Activated B cell treated with CpG ODN at 0.5 μM for 24 hours (primary cell): ENCODE results near the gene RAB15. TPM values are rescaled to one million over a fixed set of nuclear protein-coding genes. Genes with fewer than 3 reads are reported as not detected.

Experiments used
- ATAC-seq: fragments of 200-7000 bp; cut with Tn5 transposase; one replicate; pipeline ENCODE4 v1.10.0; 2021; ENCODE audit warnings: low read depth, mild to moderate bottlenecking, moderate library complexity
- CTCF ChIA-PET: fragments of 350-600 bp; sonication (Branson Sonifier 250); formaldehyde crosslinking; loops from one replicate; lab custom pipeline; 2021; ENCODE audit warnings: antibody characterized with exemption; lab: Charles Lee
- POLR2A ChIA-PET: fragments of 350-600 bp; sonication (Branson Sonifier 250); formaldehyde crosslinking; loops from one replicate; lab custom pipeline; 2021; ENCODE audit warnings: antibody characterized with exemption; lab: Charles Lee
- DNase-seq: peaks from one replicate; pipeline ENCODE4 v3.0.0; 2022
- H3K27ac Mint-ChIP-seq: one replicate; pipeline ENCODE4 v1.8.0; 2020; ENCODE audit warnings: mixed read lengths
- H3K27me3 Mint-ChIP-seq: one replicate; pipeline ENCODE4 v1.8.0; 2021; ENCODE audit warnings: mixed read lengths
- H3K36me3 Mint-ChIP-seq: one replicate; pipeline ENCODE4 v1.8.0; 2021; ENCODE audit warnings: low read depth, mixed read lengths
- H3K4me1 Mint-ChIP-seq: one replicate; pipeline ENCODE4 v1.8.0; 2021; ENCODE audit warnings: mixed read lengths
- H3K4me3 Mint-ChIP-seq: one replicate; pipeline ENCODE4 v1.8.0; 2020; ENCODE audit warnings: mild to moderate bottlenecking, mixed read lengths
- H3K9me3 Mint-ChIP-seq: one replicate; pipeline ENCODE4 v1.8.0; 2020; ENCODE audit warnings: mixed read lengths
- CTCF ChIP-seq: fragments of 200-600 bp; IDR thresholded peaks from one replicate; pipeline ENCODE4 v1.8.0; 2022; ENCODE audit warnings: antibody characterized with exemption, mild to moderate bottlenecking
- intact Hi-C: fragments of 100-400 bp; cut with micrococcal nuclease; formaldehyde crosslinking; loops from one replicate; pipeline ENCODE4 v1.15.1; 2024
- total RNA-seq: library from RNA; stranded (reverse); gene quantifications from 2 replicates; pipeline ENCODE4 v1.2.3, GENCODE V29; 2022

RAB15 gene
- total RNA-seq, 1 donor from 2014 or later: 0.47 TPM

GRCh38 chr14:64990296-64990695, 18.2 kb upstream of the RAB15 start:
- Mint-ChIP-seq H3K9me3 (no peaks in the 10 kb centered on the region), H3K4me1 (peaks cover 31% of the 10 kb centered on the region), H3K27ac (no peak overlapping the region), H3K36me3 (peaks cover 6% of the 10 kb centered on the region), H3K4me3 (no peak overlapping the region), H3K27me3 (peaks cover 2% of the 10 kb centered on the region)
- DNase-seq (no peak), ATAC-seq (no peak)
- ChIA-PET POLR2A (no interaction called here), CTCF (no interaction called here)
- TF ChIP-seq CTCF: no peak
- intact Hi-C loops: no loop called here

- TF ChIP-seq CTCF: no peak
- ChIA-PET POLR2A (interaction anchor here (0.9 to 2.1 kb wide), 6 partner anchors 73 to 837 kb away, joined by 3 to 12 read pairs (median 5); partner anchors contain the start of genes CHURC1, HSPA2 and MAX), CTCF (interaction anchor here (1.1 to 3.8 kb wide), 6 partner anchors 32 to 972 kb away, joined by 3 to 21 read pairs (median 6); partner anchors contain the start of gene MAX)
- ATAC-seq: no peak
- Mint-ChIP-seq H3K27me3 (peaks cover 14% of the 10 kb centered on the region), H3K9me3 (no peaks in the 10 kb centered on the region), H3K36me3 (peaks cover 5% of the 10 kb centered on the region), H3K4me1 (peaks cover 37% of the 10 kb centered on the region), H3K4me3 (peak overlapping the region; percentile 99), H3K27ac (peak overlapping the region; percentile 99)
- intact Hi-C loops: loop anchor here (1.0 to 10.0 kb wide), 8 partner anchors 55 to 1520 kb away; partner anchors contain the start of genes GPHN, HSPA2, MAX and ZBTB1
- DNase-seq: no peak
Measured at GRCh38 chr14:64987438-64987767, 15.3 kb upstream of the RAB15 start.

- Mint-ChIP-seq H3K27ac (peak within 1 kb of the TSS; percentile 99), H3K9me3 (no peaks in the 10 kb centered on the region), H3K4me1 (peaks cover 34% of the 10 kb centered on the region), H3K4me3 (peak within 1 kb of the TSS; percentile 99), H3K36me3 (peaks cover 5% of the 10 kb centered on the region), H3K27me3 (peaks cover 14% of the 10 kb centered on the region)
- DNase-seq (peak; percentile 88), ATAC-seq (peak; percentile 93)
- intact Hi-C loops: loop anchor here (1.0 to 10.0 kb wide), 14 partner anchors 33 to 1520 kb away; partner anchors contain the start of genes CHURC1, FUT8, GPHN and HSPA2
- ChIA-PET POLR2A (interaction anchor here (0.6 to 2.1 kb wide), 11 partner anchors 33 to 838 kb away, joined by 3 to 12 read pairs (median 5); partner anchors contain the start of genes CHURC1, FUT8, HSPA2 and MAX), CTCF (interaction anchor here (1.0 to 3.8 kb wide), 12 partner anchors 19 to 1085 kb away, joined by 3 to 21 read pairs (median 4); partner anchors contain the start of gene MAX)
- no peak for TF ChIP-seq CTCF
Measured at GRCh38 chr14:64986648-64987437, 14.7 kb upstream of the RAB15 start, which contains the start of gene FNTB. FNTB (plus strand) TSS chr14:64986895; CDS start chr14:64986954, 59 bp downstream.

GRCh38 chr14:64983439-64984310, 11.5 kb upstream of the RAB15 start:
- intact Hi-C loops: loop anchor here (1.0 to 10.0 kb wide), 5 partner anchors 160 to 479 kb away; partner anchors contain the start of genes ZBTB1 and ZBTB25
- peaks cover 5% of the 10 kb centered on the region for H3K36me3 Mint-ChIP-seq
- ChIA-PET CTCF (interaction anchor here (1.1 to 1.4 kb wide), 2 partner anchors 92 to 161 kb away, joined by 4 read pairs; no protein-coding TSS in a partner anchor), POLR2A (interaction anchor here (0.6 kb wide), 1 partner anchor 19 kb away, joined by 3 read pairs; no protein-coding TSS in a partner anchor)
- H3K4me1 Mint-ChIP-seq: peaks cover 24% of the 10 kb centered on the region
- peaks cover 14% of the 10 kb centered on the region for H3K27me3 Mint-ChIP-seq
- H3K4me3 Mint-ChIP-seq: peak overlapping the region; percentile 66
- ATAC-seq (no peak), DNase-seq (no peak)
- no peaks in the 10 kb centered on the region for H3K9me3 Mint-ChIP-seq
- peak; percentile 65 for TF ChIP-seq CTCF
- no peak overlapping the region for H3K27ac Mint-ChIP-seq
